HepG2 (cell line): Measurements from ENCODE around the gene CIBAR2. TPM values are rescaled to one million over a fixed set of nuclear protein-coding genes. Genes with fewer than 3 reads are reported as not detected.
A peak's percentile ranks its signal among the peaks of the same experiment; 100 is the strongest.

ENCODE experiments used
- CBFB ChIP-seq: sonication (generic); formaldehyde crosslinking; IDR thresholded peaks from 2 replicates; pipeline ENCODE4 v1.4.0; 2020; ENCODE audit warnings: missing genetic modification reagents
- CEBPB ChIP-seq: IDR thresholded peaks from 2 replicates; pipeline ENCODE4 v1.6.1; 2011; ENCODE audit warnings: low read depth, low read length, improper control_type of control experiment, borderline replicate concordance
- ELF4 ChIP-seq: sonication (generic); formaldehyde crosslinking; IDR thresholded peaks from 2 replicates; pipeline ENCODE4 v1.5.0; 2020; ENCODE audit warnings: missing genetic modification reagents, mild to moderate bottlenecking, moderate library complexity, borderline replicate concordance
- ETV6 ChIP-seq: sonication (generic); formaldehyde crosslinking; conservative IDR thresholded peaks from 2 replicates; pipeline ENCODE4 v1.4.0; 2020; ENCODE audit warnings: missing genetic modification reagents
- FLYWCH1 ChIP-seq: sonication (generic); formaldehyde crosslinking; IDR thresholded peaks from 2 replicates; pipeline ENCODE4 v1.8.1; 2023; ENCODE audit warnings: mild to moderate bottlenecking, missing genetic modification reagents
- GATA4 ChIP-seq: sonication (generic); IDR thresholded peaks from 2 replicates; pipeline ENCODE4 v1.6.1; 2016; ENCODE audit warnings: antibody characterized with exemption, low read depth, borderline replicate concordance
- GTF2F1 ChIP-seq: fragments of 150-350 bp; IDR thresholded peaks from 2 replicates; pipeline ENCODE4 v1.6.1; 2014; ENCODE audit warnings: low read length
- POLR2A ChIP-seq, 2 experiments: IDR thresholded peaks; 2 replicates each; pipeline ENCODE4 v1.6.1; 2011; ENCODE audit warnings: low read depth in 2 of 2, low read length in 2 of 2, mild to moderate bottlenecking in 1 of 2, moderate library complexity in 1 of 2; ENCODE audit not compliant: insufficient read depth in 1 of 2
- RXRA ChIP-seq: sonication (generic); formaldehyde crosslinking; IDR thresholded peaks from 2 replicates; pipeline ENCODE4 v1.5.1; 2020; ENCODE audit warnings: missing genetic modification reagents
- SIN3A ChIP-seq: IDR thresholded peaks from 2 replicates; pipeline ENCODE4 v1.6.1; 2011; ENCODE audit warnings: low read depth, mild to moderate bottlenecking, control low read depth, low read length, borderline replicate concordance
- SOX6 ChIP-seq, 2 experiments: fragments of 450-650 bp in 1 of 2; sonication (generic) in 1 of 2; formaldehyde crosslinking in 1 of 2; IDR thresholded peaks; 2 replicates each; pipeline versions ENCODE4 v1.4.0 to v1.6.1; 2017 to 2020; ENCODE audit warnings: antibody characterized with exemption in 1 of 2, mild to moderate bottlenecking in 1 of 2, missing genetic modification reagents in 1 of 2
- SRSF4 ChIP-seq: fragments of 200-400 bp; formaldehyde crosslinking; IDR thresholded peaks from one replicate; pipeline ENCODE4 v1.6.1; 2018; ENCODE audit warnings: mild to moderate bottlenecking, low read depth, low read length, moderate library complexity; ENCODE audit not compliant: poor library complexity, severe bottlenecking
- TCF12 ChIP-seq, 2 experiments: fragments of 450-650 bp in 1 of 2; sonication (generic) in 1 of 2; formaldehyde crosslinking in 1 of 2; IDR thresholded peaks; 2 replicates each; pipeline versions ENCODE4 v1.6.1 to v1.8.0; 2017 to 2022; ENCODE audit warnings: antibody characterized with exemption in 1 of 2, mild to moderate bottlenecking in 1 of 2, missing genetic modification reagents in 1 of 2, moderate library complexity in 1 of 2
- ZFY ChIP-seq: sonication (generic); formaldehyde crosslinking; IDR thresholded peaks from 2 replicates; pipeline ENCODE4 v1.4.0; 2020; ENCODE audit warnings: missing genetic modification reagents
- ZNF343 ChIP-seq: sonication (generic); formaldehyde crosslinking; IDR thresholded peaks from 2 replicates; pipeline ENCODE4 v1.4.0; 2020; ENCODE audit warnings: mild to moderate bottlenecking, missing genetic modification reagents
- ZNF563 ChIP-seq: sonication (generic); formaldehyde crosslinking; IDR thresholded peaks from 2 replicates; pipeline ENCODE4 v1.8.0; 2022; ENCODE audit warnings: mild to moderate bottlenecking, moderate library complexity, missing genetic modification reagents
- ZNF841 ChIP-seq: sonication (generic); formaldehyde crosslinking; IDR thresholded peaks from 2 replicates; pipeline ENCODE4 v1.8.1; 2023; ENCODE audit warnings: missing genetic modification reagents, borderline replicate concordance
- polyA plus RNA-seq, 8 experiments: library from polyadenylated mRNA; depleted of rRNA in 3 of 8; stranded (reverse) in 7 of 8; unstranded in 1 of 8; fragments of >200 nt; fragmentation: Illumina TruSeq in 4 of 8; extraction: Trizol in 4 of 8; gene quantifications; 2 replicates each; pipeline versions ENCODE4 v1.2.1 to v1.2.3, GENCODE V29; 2011 to 2016; ENCODE audit warnings: low read depth in 4 of 8, missing spikeins in 1 of 8, mixed read lengths in 1 of 8; ENCODE audit not compliant: insufficient read depth in 1 of 8
- total RNA-seq, 5 experiments: library from RNA; depleted of rRNA; stranded (reverse); fragments of >200 nt; fragmentation: Illumina TruSeq; extraction: Trizol; gene quantifications; 2 replicates each; pipeline ENCODE4 v1.2.3, GENCODE V29; 2016; ENCODE audit warnings: low read depth in 1 of 5
- TF ChIP-seq, protein P1 (sequence below): sonication (generic); formaldehyde crosslinking; IDR thresholded peaks from 2 replicates; pipeline ENCODE4 v1.8.0; 2023; ENCODE audit warnings: mild to moderate bottlenecking, missing genetic modification reagents
- TF ChIP-seq, protein P2 (sequence below): sonication (generic); formaldehyde crosslinking; IDR thresholded peaks from 2 replicates; pipeline ENCODE4 v1.4.0; 2020; ENCODE audit warnings: missing genetic modification reagents
- TF ChIP-seq, protein P3 (sequence below): sonication (generic); formaldehyde crosslinking; IDR thresholded peaks from 2 replicates; pipeline ENCODE4 v1.5.0; 2020; ENCODE audit warnings: mild to moderate bottlenecking, missing genetic modification reagents
- TF ChIP-seq, protein P4 (sequence below): IDR thresholded peaks from 2 replicates; pipeline ENCODE4 v1.6.1; 2012; ENCODE audit warnings: low read length, improper control_type of control experiment

The CIBAR2 gene
- total and polyA plus RNA-seq, 2 of the 13 experiments (the other 11 are each of a cell fraction or from before 2014, with no cell fraction given), result not detected

DNA sequence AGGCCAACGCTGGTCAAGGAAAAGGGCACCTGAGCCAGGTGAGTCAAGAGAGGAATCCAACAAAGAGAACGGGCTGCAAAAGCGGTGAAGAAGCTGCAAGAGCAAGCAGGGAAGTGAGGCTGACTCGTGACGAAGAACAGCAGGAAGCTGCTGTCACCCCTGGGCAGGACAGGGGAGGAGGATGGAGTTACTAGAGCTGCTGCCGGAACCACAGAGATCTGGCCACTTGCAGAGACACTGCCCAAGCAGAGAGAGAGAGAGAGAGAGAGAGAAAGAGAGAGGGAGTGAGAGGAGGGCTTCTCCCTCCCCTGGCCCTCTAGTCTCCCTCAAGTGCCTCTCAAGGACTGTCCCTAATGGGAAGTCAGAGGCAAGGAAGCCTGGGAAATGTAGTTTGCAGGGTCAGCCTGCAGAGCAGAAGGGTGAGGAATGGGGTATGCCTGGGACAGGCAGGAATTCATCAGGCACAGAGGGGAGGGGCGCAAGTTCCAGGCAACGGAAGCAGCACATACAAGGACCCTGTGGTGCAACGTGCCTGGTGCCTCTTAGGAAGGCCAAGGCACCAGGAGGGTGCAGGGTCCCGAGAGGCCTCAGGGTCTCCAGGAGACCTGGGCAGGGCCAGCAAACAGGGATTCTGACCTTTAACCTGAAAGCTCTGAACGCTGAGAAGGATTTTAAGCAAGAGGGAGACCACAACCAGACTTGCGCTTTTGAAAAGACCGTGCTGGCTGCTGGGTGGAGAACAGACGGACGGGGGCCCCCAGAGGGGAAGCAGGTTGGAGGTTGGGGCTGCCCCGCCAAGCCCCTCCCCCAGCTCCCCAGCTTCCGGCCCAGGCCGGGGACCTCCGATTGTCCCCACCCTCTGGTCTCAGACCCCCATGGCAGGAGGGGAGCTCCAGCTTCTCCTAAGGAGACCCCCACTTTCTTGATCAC, 45.8 kb upstream of the CIBAR2 start (continued):
- TF ChIP-seq ETV6, result 0 out of 2 replicates have a peak, but pooled peaks have one; percentile 40
- peak; percentile 57; the same call in 1 of the 2 replicates for TF ChIP-seq CBFB
- TF ChIP-seq, protein P1, sequence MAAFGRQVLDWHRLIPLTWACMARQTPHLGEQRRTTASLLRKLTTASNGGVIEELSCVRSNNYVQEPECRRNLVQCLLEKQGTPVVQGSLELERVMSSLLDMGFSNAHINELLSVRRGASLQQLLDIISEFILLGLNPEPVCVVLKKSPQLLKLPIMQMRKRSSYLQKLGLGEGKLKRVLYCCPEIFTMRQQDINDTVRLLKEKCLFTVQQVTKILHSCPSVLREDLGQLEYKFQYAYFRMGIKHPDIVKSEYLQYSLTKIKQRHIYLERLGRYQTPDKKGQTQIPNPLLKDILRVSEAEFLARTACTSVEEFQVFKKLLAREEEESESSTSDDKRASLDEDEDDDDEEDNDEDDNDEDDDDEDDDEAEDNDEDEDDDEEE (CRISPR knock-in tag), result no peak
- TF ChIP-seq FLYWCH1 (CRISPR knock-in tag), result no peak
- no peak for TF ChIP-seq SOX6 (IDR thresholded peaks at IDR 0.05)
- peak; percentile 67 for TF ChIP-seq SOX6 (CRISPR knock-in tag; IDR thresholded peaks at IDR 0.05)
- TF ChIP-seq RXRA (CRISPR knock-in tag), result peak; percentile 84
- peak; percentile 7; the same call in 1 of the 2 replicates for TF ChIP-seq SIN3A
- TF ChIP-seq, protein P2, sequence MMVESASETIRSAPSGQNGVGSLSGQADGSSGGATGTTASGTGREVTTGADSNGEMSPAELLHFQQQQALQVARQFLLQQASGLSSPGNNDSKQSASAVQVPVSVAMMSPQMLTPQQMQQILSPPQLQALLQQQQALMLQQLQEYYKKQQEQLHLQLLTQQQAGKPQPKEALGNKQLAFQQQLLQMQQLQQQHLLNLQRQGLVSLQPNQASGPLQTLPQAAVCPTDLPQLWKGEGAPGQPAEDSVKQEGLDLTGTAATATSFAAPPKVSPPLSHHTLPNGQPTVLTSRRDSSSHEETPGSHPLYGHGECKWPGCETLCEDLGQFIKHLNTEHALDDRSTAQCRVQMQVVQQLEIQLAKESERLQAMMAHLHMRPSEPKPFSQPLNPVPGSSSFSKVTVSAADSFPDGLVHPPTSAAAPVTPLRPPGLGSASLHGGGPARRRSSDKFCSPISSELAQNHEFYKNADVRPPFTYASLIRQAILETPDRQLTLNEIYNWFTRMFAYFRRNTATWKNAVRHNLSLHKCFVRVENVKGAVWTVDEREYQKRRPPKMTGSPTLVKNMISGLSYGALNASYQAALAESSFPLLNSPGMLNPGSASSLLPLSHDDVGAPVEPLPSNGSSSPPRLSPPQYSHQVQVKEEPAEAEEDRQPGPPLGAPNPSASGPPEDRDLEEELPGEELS (CRISPR knock-in tag), result peak; percentile 31; the same call in 1 of the 2 replicates
- TF ChIP-seq, protein P3, sequence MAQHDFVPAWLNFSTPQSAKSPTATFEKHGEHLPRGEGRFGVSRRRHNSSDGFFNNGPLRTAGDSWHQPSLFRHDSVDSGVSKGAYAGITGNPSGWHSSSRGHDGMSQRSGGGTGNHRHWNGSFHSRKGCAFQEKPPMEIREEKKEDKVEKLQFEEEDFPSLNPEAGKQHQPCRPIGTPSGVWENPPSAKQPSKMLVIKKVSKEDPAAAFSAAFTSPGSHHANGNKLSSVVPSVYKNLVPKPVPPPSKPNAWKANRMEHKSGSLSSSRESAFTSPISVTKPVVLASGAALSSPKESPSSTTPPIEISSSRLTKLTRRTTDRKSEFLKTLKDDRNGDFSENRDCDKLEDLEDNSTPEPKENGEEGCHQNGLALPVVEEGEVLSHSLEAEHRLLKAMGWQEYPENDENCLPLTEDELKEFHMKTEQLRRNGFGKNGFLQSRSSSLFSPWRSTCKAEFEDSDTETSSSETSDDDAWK (CRISPR knock-in tag), result no peak
- no peak; the same call in 1 of the 2 replicates for TF ChIP-seq ZNF343 (CRISPR knock-in tag)
- no peak for TF ChIP-seq SRSF4
- no peak for TF ChIP-seq TCF12 (IDR thresholded peaks at IDR 0.05)
- no peak; the same call in 1 of the 2 replicates for TF ChIP-seq TCF12 (CRISPR knock-in tag; IDR thresholded peaks at IDR 0.05)
- no peak for TF ChIP-seq ELF4 (CRISPR knock-in tag)
- TF ChIP-seq CEBPB, result peak; percentile 35; the same call in 1 of the 2 replicates
- peak; percentile 61 to 71 for TF ChIP-seq POLR2A (IDR thresholded peaks at IDR 0.05; ENCODE audit: insufficient read depth in 1 of 2, low read depth in 2 of 2, low read length in 2 of 2)
- no peak for TF ChIP-seq GATA4
- TF ChIP-seq ZNF841 (CRISPR knock-in tag), result no peak
- TF ChIP-seq ZFY (CRISPR knock-in tag), result peak; percentile 83
- TF ChIP-seq ZNF563 (CRISPR knock-in tag), result no peak
- TF ChIP-seq, protein P4, sequence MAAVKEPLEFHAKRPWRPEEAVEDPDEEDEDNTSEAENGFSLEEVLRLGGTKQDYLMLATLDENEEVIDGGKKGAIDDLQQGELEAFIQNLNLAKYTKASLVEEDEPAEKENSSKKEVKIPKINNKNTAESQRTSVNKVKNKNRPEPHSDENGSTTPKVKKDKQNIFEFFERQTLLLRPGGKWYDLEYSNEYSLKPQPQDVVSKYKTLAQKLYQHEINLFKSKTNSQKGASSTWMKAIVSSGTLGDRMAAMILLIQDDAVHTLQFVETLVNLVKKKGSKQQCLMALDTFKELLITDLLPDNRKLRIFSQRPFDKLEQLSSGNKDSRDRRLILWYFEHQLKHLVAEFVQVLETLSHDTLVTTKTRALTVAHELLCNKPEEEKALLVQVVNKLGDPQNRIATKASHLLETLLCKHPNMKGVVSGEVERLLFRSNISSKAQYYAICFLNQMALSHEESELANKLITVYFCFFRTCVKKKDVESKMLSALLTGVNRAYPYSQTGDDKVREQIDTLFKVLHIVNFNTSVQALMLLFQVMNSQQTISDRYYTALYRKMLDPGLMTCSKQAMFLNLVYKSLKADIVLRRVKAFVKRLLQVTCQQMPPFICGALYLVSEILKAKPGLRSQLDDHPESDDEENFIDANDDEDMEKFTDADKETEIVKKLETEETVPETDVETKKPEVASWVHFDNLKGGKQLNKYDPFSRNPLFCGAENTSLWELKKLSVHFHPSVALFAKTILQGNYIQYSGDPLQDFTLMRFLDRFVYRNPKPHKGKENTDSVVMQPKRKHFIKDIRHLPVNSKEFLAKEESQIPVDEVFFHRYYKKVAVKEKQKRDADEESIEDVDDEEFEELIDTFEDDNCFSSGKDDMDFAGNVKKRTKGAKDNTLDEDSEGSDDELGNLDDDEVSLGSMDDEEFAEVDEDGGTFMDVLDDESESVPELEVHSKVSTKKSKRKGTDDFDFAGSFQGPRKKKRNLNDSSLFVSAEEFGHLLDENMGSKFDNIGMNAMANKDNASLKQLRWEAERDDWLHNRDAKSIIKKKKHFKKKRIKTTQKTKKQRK, result no peak
- no peak for TF ChIP-seq GTF2F1
